Stimulated activated CD8-positive, alpha-beta memory T cell treated with anti-CD3 and anti-CD28 coated beads, Interleukin-15, amount 100 ng/mL, for 4 hours (primary cell): ENCODE results near the gene CSNK1G1.

Experiments
- DNase-seq, 2 donors: peaks; one replicate each; pipeline ENCODE4 v3.0.0-alpha.2; 2020; ENCODE audit warnings: low read depth in 2 of 2

The CSNK1G1 gene

DNA sequence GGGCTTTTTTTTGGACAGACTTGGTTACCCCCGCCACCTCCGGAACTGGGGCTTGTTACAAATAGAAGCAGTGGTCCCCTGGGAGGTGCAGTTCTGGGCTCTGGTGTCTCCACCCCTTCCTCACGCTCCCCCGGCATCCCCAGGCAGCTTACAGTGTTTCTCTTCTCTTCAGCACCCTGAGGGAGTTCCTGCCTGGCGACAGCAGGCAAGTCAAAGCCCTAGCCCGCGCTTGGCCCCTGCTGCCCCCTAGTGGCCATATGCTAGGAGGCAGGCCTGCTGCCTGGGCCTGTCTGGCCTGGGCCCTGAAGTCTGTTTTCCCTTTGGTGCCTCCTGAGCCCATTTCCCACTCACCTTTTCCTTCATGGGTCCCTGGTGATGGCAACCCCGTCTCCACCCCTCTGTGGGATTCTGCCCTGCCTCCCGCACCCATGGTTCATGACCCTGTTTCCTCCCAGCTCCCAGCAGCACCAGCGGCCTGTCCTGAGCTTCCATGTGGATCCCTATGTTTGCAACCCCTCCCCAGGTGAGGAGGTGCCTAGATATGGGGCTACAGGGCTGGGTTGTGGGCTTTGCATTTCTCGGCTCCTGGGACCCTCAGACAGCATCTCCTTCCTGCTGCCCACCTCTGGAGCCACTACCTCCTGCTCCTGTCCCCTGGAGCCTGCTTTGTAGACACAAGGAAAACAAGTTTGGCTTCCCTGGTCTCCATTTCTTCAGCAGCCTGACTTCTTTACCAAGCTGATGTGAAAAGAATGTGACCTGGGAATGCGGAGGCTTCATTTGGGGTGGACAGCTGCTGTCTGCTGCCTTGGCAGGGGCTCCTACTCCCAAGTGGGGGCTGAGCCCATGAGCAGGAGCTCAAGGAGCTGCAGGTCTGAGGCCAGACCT, 202.2 kb downstream of the CSNK1G1 start:
- peak; percentile 72 to 80 for DNase-seq

DNA sequence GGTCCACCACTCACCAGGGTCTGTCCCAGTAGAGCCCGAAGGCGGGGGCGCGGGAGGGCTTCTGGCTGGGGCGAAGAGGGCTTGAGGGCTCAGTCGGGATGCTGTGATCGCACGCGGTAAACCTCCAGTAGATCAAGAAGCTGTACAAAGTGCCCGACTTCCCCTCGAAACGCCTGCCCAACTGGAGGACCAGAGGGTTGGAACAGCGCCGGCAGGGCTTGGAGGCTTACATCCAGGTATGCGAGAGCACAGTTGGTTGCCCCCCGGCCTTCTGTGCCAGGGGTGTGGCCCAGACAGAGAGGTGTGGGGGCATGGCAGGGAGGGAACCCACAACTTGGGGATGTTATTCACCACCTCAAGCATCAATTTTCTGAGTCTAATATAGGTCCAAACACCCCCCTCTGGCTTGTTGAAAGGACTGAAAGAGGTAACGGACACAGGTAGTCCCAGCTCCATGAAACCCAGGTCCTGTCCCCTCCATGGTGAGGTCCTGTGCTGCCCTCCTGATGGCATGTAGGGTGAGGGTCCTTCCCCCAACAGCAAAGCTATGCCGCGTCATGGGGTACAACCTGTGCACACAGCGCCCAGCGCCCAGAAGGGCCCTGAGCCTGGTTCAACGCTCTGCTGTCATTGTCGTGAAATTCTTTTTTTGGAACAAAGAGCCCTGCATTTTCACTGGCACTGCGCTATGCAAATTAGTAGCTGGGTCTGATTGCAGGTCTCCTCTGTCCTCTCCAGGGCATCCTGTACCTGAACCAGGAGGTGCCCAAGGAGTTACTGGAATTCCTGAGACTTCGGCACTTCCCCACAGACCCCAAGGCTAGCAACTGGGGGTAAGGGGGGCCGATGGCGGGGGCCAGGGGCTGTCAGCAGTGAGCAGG, 203.2 kb downstream of the CSNK1G1 start:
- DNase-seq, result no peak

DNA sequence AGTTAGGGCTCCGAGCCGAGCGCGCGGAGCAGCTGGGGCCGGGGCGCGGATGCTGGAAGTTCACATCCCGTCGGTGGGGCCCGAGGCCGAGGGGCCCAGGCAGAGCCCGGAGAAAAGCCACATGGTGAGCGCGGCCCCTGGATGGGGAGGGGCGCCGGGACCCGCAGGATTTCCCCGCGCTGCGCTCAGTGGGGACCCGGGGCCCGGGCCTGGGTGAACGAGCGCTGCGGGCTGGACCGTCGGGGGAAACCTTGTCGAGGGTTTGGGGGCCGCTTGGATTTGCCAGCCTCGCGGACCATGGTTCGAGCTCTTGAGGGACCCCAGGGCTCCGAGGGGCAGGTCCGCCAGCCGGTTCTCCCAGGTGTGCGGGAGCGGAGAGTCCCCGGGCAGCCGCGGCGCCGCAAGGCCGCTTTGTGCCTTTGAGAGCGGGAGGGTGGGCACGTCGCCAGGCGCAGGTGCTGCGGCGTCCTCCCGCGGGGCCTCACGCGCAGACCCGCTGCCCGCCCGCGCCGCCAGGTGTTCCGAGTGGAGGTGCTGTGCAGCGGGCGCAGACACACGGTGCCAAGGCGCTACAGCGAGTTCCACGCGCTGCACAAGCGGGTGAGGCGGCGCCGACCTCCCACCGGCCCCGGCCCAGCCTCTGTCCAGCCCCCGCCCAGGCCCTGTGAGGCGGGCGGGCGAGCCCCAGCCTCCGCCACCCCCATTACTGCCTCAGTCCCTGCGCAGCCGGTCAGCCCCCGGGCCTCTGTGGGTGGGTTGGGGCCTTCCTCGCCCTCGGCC, 204.1 kb downstream of the CSNK1G1 start, which contains the start of gene SNX22:
SNX22 (plus strand) TSS at position 5 of the 780 bp plus-strand sequence; CDS start at position 50, 45 bp downstream.
- DNase-seq, result no peak

DNA sequence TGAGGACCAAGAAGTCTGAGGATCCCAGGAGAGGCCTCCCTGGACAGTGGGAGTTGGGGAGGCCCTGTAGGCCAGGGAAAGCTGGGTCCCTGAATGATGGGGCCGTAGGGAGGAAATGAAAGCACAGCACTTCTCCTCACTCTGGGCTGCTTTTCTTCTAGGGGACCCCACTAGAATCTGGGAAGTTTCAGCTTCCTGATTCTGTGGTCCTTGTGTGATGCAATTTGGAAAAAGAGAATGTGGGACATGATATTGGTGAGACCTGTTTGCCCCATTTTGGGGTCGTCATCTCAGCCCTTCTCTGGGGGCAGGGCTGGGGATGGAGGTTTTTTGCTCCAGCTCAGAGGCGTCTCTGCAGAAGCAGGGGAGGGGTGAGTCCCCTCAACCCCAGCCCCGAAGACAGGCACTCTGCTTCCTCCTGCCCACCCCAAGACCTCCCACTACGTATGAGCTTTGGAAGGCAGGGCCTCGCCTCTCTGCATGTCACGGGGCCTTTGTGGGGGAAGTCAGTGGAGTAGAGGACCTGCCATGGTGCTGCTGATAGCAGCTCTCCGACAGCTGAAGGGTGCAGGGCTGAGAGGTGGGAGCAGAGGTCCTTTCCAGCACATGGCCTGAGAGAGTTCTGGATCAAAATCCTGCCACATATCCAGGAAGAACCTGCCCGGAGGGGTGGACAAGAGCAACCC, 205.9 kb downstream of the CSNK1G1 start:
- DNase-seq, result no peak

DNA sequence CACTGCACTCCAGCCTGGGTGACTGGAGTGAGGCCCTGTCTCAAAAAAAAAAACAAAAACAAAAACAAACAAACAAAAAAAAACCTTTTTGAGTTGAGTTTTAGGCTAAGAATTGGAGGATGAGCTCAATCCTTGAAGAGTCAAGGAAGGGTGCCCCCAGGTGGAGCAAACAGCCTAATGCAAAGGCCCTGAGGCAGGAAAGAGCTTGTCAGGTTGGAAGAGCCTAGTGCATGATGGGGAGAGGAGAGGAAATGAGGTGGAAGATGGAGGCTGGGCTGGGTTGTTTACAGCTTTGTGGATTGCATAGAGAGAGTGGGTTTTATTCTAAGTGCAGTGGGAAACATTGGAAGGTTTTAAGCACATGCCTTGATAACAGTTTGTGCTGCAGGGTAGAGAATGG, 206.5 kb downstream of the CSNK1G1 start:
- no peak for DNase-seq

DNA sequence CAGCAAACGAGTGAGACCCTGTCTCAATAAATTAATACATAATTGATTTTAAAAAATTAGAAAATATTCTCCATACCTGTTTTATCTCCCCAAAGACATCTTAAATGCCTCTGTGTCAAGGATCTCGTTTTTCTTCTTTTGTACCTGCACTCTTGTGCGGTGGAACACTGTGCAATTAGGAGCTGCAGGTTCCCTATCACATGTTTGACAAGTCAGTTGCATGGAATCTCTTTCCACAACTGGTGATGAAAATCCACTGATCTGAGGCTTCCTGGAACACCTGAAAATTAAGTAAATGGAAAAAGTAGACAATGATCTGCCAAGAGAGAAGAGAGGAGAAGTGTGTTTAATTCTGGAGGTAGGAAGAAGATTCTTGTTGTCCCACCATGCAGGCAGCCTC, 207.4 kb downstream of the CSNK1G1 start:
- no peak for DNase-seq

DNA sequence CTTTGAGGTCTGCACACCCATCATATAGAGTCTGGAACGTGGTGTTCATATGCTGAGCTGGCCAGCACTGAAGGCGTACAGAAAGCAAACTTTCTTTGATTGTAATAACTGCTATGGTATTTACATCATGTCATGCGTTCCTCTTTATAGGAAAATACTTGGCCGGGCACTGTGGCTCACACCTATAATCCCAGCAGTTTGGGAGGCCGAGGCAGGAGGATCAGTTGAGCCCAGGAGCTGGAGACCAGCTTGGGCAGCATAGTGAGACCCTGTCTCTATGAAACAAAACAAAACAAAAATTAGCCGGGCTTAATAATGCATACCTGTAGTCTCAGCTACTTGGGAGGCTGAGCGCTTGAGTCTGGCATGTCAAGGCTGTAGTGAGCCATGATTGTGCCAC, 207.8 kb downstream of the CSNK1G1 start:
- no peak for DNase-seq

DNA sequence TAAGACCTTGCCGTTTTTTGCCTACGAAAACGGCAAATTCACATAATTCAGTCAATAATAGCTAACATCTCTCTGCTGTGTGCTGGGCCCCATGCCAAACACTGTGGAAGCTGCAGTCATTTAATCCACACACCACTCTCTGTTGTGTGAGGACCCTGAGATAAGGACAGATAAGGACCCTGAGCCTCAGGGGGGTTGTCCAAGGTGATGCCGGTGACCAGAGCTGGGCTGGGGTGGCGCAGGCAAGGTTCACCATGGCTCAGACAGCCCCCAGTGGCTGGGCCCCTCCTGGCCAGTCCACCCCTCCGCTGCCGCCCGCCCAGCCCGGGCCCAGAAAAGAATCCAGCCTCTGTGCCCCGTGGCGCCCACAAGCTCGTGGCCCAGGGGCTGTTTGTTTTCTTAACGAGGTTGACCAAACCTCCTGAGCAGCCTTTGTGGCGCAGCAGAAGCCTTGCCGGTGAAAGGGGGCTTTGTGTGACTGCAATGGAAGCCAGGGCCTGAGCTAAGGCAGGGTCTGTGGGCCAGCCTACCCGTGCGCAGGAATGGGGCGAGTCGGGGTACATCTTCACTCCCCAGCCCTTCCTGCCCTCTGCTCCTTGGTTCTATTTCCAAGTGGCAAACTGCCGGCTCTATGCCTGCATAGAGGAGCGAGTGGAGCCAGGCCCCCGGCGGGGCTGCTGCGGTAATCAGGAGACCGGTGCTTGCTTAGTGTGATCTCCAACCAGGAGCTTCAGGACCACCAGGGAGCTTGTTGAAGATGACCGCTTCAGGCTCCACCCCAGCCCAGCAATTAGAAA, 208.9 kb downstream of the CSNK1G1 start:
- no peak for DNase-seq

DNA sequence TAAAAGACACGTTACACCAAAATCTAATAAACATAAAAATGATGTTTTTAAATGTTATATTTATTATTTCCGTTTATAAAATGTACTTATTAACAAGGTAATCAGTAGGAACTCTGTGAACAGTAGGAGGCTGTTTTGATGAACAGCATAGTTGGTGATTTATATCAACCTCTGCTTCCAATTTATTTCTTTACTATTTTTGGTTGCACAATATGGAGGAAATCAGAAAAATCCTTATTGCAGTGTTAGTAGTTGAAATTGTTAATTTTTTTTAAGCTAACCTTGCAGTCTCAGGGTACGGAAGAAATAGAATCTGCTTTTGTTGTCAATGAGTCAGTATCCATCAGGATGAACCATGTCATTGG, 209.5 kb downstream of the CSNK1G1 start:
- no peak for DNase-seq

DNA sequence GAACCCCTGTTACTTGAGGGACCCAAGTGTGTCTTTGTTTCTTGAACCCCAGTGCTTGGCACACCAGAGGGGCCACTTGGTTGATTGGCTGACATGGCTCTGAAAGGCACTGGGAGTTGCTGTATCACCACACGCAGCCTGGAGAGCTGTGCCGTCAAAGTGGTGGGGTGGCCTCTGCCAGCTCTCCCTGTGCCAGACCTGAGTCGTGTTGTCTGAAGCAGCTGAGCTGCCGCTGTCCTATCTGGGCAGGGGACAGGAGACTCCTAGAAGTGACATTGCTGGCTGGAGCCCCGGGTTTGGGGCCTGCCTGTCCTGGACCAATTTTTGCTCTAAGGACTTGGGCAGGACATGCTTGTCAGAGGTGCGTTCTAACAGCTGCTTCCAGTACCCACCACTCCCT, 209.9 kb downstream of the CSNK1G1 start:
- no peak for DNase-seq

DNA sequence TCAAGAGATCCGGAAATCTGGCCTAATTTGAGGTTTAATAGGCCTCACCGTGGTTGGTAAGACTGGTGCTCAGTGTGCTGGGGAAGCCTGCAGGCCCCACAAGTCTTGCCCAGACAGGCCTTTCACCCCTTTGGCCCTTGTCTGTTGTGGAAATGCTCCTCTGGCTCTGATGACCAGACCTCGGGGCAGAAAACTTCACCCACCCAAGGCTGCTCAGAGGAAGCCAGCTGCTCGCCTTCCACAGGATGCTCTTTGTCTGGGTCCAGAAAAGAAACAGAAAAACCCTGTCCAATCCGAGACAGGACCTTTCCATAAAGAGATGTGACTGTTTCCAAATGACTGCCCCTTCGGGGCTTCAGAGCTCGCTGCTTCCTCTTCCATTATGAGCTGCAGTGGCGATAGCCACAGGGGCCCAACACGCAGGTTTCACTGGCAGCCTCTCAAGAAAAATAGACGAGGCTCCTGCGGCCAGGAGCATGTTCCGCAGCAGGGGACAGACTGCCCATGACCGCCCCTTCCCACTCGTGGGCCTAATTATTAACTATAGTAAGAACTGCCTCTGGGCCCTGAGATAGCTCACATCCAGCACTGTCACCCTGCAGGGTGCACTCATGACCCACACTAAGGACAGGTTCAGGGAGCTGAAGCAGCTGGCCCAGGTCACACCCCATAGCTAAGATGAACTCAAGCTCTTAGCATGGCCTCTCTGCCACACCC, 211.2 kb downstream of the CSNK1G1 start:
- DNase-seq, result no peak

DNA sequence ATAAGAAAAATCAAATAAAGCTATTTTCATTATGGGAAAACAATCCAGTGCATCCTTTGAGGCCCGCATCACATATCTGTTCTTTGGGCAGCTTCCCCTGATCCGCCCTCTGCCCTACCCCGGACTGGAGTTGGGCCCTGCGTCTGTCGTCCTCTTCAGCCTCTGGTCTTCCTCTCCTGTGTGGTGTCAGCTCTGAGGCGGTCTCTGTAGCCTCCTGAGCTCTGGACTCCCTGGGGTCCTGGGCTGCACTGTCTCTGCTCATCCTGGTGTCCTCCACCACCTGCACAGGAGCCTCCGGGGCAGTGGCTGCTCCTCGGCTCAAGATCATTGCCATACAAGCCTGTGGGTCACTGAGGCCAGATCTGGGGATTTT, 211.8 kb downstream of the CSNK1G1 start:
- no peak for DNase-seq

DNA sequence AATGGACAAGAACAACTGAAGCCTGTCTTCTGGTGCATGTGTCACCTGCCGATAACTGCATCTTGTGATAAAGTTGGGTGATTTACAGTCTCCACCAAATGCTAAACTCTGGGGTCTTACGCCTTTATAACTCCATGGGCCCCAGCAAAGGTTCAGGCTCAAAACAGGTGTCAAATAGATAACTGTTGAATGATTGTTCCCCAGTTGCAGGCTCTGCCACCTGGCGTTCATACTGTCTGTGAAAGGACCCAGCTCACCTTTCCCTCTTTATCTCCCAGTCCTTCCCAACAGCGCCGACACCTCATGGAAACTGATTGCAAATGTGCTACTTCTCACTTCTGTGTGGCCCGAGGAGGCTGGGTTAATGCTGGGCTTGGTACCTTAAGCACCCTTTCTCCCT, 212.7 kb downstream of the CSNK1G1 start:
- DNase-seq, result no peak

DNA sequence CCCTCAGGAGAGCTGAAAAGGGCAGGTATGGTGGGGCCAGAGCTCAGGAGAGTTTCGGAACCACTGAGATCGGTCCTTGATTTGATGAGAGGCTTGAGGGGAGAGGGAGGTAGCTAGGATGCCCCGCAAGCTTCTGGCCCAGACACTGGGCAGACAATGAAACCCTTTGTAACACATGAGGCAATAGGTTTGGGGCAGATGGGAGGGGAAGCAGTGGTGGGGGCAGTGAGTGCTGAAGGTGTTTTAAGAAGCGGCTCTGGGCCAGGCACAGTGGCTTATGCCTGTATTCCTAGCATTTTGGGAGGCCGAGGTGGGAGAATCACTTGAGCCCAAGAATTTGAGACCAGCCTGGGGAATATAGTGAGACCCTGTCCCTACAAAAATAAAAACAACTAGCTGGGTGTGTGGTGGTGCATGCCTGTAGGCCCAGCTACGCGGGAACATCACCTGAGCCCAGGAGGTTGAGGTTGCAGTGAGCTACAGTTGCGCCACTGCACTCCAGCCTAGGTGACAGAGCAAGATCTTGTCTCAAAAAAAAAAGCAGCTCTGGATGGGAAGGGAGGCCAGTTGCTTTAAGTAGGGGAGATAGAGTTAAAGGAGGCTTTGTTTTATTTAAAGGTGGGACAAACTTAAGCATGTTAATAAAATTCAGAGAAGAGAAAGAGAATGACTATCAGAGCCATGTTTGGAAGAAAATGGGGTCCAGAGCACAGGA, 214.0 kb downstream of the CSNK1G1 start:
- DNase-seq, result no peak

DNA sequence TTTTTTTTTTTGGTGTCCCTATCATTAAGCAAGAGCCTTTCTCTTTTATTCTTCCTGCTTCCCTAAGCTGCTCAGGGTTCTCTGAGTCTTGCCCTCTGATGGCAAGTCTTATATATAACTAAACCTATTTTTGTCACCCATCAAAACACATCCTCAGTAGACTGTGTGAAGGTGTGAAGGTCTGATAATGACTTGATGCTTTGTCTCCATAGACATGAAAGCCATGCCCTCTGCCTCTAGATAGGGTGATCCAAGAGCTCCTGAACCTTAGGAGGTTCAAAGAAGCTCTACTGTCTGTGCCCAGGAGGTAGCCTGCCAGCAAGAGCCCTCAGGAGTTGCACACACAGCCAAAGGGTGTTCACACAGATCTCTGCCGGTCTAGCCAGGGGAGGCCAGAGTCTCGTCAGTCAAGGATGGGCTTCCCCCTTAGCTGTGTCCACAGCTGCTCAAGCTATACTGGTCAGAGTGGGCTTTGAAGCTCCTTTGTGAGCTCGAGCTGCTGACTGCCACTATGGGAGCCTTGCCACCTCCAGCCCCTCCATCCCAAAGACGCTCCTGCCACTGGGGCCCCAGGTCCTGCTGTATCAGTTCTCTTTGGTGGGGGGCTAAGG, 217.5 kb downstream of the CSNK1G1 start:
- no peak for DNase-seq

DNA sequence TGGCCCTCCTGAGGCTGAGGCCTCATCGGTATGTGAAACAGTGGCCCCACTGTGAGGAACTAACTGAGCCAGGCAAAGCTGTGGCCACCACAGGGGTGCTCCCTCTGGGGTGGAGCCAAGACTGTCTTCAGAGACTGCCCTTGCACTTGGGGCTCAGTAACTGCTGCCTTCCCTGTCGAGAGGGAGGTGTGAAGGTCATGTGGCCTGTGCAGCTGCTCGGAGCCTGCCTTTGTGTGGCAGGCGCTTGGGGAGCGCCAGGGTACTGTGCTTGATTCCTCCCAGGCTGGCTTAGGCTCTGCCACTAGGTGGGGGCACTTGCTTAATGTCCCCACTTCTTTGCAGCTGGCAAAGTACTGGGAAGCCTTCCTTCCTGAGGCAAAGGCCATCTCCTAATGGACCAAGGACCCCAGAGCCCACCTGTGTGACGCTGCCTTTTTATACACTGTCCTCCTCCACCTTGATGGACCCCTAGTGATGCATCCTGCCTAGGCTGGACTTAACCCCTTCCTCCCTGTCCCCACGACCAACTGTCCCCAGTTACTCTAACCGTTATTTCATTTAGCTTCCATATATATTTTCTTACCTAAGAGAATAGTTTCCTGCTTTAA, 218.6 kb downstream of the CSNK1G1 start:
- no peak for DNase-seq

DNA sequence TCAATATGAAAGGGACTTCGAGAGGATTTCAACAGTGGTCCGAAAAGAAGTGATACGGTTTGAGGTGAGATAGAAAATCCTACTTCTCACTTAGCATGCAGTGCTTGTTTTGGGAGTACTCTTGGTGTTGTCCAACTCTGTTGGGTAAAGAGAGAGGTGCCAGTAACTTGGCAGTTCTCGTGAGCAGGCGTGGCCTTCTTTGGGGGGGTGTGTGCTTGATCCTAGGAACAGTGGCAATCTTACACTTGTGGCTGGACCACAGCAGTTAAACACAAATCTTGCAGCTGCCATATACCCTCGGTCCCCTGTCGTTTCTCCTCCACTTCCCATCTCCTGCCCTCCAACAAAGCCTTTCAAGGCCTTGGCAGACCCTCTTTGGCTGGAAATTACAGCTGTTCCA, 219.6 kb downstream of the CSNK1G1 start:
- no peak for DNase-seq

DNA sequence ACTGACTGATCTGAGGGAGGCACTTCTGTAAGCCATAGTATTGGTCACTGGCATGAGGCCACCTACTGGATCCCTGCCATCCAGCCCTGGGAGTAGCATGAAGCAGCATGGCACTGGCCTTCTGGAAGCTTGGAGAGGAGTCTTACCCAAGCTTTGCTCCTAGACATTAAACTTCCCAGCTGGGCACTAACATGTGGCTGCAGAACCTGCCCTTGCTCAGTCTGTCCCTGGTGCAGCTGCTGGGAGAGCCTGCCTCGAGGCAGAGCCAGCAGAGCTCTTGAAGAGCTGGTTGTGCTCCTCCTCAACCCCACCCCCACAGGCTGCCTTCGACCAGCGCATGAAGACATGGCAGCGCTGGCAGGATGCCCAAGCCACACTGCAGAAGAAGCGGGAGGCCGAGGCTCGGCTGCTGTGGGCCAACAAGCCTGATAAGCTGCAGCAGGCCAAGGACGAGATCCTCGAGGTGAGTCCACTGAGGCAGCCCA, 221.6 kb downstream of the CSNK1G1 start:
- DNase-seq, result no peak
